Neural cell (in vitro differentiated cells): Measurements from ENCODE around the gene SGCD.

Experiments used
- EP300 ChIP-seq: fragments of 450-650 bp; conservative IDR thresholded peaks from 2 replicates; pipeline ENCODE4 v1.6.1; 2014; ENCODE audit warnings: antibody characterized with exemption, mild to moderate bottlenecking, moderate library complexity; ENCODE audit not compliant: poor library complexity, severe bottlenecking
- EZH2 ChIP-seq: fragments of 200-600, 300-800 bp; shearing (Covaris generic), sonication (generic); IDR thresholded peaks from 2 replicates; pipeline ENCODE4 v1.6.1; 2014; ENCODE audit warnings: antibody characterized with exemption, low read length, borderline replicate concordance, mild to moderate bottlenecking; ENCODE audit not compliant: insufficient read depth, poor library complexity, severe bottlenecking
- MXI1 ChIP-seq: fragments of 450-650 bp; conservative IDR thresholded peaks from 2 replicates; pipeline ENCODE4 v1.6.1; 2014; ENCODE audit warnings: antibody characterized with exemption, mild to moderate bottlenecking; ENCODE audit not compliant: poor library complexity, severe bottlenecking
- POLR2AphosphoS5 ChIP-seq: IDR thresholded peaks from 2 replicates; pipeline ENCODE4 v1.6.1; 2012
- RAD21 ChIP-seq: fragments of 450-650 bp; conservative IDR thresholded peaks from 2 replicates; pipeline ENCODE4 v1.6.1; 2014; ENCODE audit warnings: antibody characterized with exemption, mild to moderate bottlenecking, moderate library complexity
- SMC3 ChIP-seq: fragments of 450-650 bp; conservative IDR thresholded peaks from 2 replicates; pipeline ENCODE4 v1.6.1; 2014; ENCODE audit warnings: antibody characterized with exemption, mild to moderate bottlenecking, moderate library complexity; ENCODE audit not compliant: poor library complexity
- TAF1 ChIP-seq: IDR thresholded peaks from 2 replicates; pipeline ENCODE4 v1.6.1; 2012; ENCODE audit warnings: low read depth
- TF ChIP-seq, protein P1 (sequence below): fragments of 450-650 bp; IDR thresholded peaks from 2 replicates; pipeline ENCODE4 v1.5.1; 2014; ENCODE audit warnings: antibody characterized with exemption, mild to moderate bottlenecking, moderate library complexity; ENCODE audit not compliant: poor library complexity, severe bottlenecking
- TF ChIP-seq, protein P2 (sequence below): IDR thresholded peaks from 2 replicates; pipeline ENCODE4 v1.6.1; 2012; ENCODE audit warnings: borderline replicate concordance

DNA sequence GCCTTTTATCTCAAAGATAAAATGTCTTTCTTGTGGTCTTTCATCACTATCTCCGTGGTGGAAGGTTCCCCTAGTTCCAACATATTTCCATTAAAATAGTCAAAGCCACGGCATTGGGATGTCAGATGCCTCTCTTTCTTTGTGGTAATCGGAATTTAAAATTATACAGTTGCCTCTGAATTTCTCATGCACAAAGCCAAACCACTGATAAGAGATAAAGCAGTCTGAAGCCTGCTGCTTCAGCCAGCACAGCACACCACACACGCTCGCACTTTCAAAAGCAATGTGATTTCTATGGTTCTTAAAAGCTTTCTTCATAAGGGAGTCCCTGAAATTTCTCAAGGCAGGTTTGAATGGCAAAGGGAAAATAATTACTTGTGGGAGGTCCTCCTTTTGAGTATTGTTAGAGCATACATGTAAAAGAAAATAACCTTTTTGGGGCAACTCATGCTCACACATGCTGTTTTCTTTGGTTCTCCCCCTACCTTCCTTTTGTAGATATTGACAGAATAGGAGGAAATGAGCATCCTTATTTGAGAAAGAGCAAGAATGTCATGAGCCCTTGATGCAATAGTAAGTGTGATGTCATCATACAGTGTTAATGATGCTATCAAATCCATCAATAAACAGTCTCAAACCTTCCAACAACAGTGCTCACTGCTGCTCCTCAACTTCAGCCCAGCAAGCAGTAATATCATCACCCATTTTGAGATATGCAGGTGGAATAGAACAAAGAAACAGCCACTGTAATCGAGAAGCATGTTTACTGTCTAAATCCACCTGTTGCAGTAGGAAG is 437.4 kb downstream of the SGCD start:
- TF ChIP-seq POLR2AphosphoS5 (no peak), EZH2 (no peak), EP300 (no peak), TAF1 (no peak), MXI1 (no peak), SMC3 (no peak), RAD21 (no peak)
- TF ChIP-seq, protein P1, sequence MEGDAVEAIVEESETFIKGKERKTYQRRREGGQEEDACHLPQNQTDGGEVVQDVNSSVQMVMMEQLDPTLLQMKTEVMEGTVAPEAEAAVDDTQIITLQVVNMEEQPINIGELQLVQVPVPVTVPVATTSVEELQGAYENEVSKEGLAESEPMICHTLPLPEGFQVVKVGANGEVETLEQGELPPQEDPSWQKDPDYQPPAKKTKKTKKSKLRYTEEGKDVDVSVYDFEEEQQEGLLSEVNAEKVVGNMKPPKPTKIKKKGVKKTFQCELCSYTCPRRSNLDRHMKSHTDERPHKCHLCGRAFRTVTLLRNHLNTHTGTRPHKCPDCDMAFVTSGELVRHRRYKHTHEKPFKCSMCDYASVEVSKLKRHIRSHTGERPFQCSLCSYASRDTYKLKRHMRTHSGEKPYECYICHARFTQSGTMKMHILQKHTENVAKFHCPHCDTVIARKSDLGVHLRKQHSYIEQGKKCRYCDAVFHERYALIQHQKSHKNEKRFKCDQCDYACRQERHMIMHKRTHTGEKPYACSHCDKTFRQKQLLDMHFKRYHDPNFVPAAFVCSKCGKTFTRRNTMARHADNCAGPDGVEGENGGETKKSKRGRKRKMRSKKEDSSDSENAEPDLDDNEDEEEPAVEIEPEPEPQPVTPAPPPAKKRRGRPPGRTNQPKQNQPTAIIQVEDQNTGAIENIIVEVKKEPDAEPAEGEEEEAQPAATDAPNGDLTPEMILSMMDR = no peak
- TF ChIP-seq, protein P2, sequence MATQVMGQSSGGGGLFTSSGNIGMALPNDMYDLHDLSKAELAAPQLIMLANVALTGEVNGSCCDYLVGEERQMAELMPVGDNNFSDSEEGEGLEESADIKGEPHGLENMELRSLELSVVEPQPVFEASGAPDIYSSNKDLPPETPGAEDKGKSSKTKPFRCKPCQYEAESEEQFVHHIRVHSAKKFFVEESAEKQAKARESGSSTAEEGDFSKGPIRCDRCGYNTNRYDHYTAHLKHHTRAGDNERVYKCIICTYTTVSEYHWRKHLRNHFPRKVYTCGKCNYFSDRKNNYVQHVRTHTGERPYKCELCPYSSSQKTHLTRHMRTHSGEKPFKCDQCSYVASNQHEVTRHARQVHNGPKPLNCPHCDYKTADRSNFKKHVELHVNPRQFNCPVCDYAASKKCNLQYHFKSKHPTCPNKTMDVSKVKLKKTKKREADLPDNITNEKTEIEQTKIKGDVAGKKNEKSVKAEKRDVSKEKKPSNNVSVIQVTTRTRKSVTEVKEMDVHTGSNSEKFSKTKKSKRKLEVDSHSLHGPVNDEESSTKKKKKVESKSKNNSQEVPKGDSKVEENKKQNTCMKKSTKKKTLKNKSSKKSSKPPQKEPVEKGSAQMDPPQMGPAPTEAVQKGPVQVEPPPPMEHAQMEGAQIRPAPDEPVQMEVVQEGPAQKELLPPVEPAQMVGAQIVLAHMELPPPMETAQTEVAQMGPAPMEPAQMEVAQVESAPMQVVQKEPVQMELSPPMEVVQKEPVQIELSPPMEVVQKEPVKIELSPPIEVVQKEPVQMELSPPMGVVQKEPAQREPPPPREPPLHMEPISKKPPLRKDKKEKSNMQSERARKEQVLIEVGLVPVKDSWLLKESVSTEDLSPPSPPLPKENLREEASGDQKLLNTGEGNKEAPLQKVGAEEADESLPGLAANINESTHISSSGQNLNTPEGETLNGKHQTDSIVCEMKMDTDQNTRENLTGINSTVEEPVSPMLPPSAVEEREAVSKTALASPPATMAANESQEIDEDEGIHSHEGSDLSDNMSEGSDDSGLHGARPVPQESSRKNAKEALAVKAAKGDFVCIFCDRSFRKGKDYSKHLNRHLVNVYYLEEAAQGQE = no peak
